ENCODE data around the gene BRK1.
"Not testable (repeated sequence)": the region's sequence is repeated elsewhere in the genome, so short reads cannot be mapped to it uniquely, and the experiment has no call there.

BRK1 gene

DNA sequence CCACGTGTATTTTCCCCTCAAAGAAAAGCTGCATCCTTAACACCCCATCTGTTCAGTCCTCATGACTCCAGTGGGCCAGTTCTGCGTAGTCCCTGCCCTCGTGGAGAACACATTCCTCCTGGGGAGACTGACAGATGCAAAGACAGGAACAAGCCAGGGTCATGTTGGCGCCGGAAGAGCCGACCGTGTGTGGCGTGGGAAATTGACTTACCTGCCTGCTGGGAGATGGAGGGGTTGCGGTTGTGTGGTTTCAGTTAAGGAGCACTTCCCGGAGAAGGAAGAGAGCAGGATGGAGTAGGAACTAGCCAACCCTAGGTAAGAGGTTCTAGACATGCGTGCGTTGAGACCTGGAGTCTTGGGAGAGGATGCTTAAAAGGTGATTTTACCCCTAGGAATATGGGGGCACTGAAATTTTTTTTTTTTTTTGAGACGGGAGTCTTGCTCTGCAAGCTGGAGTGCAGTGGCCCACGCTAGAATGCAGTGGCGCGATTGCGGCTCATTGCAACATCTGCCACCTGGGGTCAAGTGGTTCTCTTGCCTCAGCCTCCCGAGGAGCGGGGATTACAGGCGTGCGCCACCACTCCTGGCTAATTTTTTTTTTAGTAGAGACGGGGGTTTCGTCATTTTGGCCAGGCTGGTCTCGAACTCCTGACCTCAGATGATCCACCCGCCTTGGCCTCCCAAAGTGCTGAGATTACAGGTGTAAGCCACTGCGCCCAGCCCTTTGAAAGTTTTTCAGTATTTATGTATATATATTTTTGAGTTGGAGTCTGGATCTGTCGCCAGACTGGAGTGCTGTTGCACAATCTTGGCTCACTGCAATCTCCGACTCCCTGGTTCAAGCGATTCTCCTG, 27.5 kb downstream of the BRK1 start:
- no peak for DNase-seq (ENCODE audit: low read depth)

GRCh38 chr3:10145685-10146084, 30.2 kb downstream of the BRK1 start:
- no peak for DNase-seq (ENCODE audit: low read depth)

GRCh38 chr3:10149226-10149625, 33.8 kb downstream of the BRK1 start:
- no peak for DNase-seq (ENCODE audit: low read depth)

- no peak for DNase-seq (ENCODE audit: low read depth)
Measured at GRCh38 chr3:10150987-10151386, 35.5 kb downstream of the BRK1 start.

DNA sequence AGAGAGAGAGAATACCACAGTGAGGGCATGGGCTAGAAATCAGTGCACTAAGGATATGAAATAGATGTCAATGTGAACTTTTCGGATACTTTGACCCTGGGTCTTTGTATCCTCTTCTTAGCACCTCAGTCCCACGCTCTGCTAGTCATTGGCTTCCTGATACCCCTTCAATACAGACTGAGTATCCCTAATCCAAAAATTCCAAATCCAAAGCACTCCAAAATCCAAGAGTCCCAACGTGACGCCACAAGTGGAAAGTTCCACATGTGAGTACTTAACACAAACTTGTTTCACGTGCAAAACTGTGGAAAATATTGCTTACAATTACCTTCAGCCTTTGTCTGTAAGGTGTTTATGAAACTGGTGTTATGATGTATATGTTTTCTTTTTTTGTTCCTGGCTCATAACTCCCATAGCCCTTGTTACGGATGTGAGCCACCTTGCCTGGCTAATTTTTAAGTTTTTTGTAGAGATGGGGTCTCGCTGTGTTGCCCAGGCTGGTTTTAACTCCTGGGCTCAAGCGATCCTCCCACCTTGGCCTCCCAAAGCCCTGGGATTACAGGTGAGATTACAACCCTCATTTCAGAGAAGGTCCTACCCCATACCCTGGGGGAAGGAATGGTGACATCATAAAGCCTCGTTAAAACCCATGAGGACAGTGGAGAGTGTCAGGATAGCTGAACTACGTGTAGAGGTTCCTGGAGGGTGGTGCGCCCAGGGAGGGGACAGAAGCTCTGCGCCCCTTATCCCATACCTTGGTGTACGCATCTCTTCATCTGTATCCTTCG, 39.1 kb downstream of the BRK1 start:
- DNase-seq (ENCODE audit: low read depth): no peak

GRCh38 chr3:10155123-10155472, 39.6 kb downstream of the BRK1 start:
- DNase-seq (ENCODE audit: low read depth): no peak

DNA sequence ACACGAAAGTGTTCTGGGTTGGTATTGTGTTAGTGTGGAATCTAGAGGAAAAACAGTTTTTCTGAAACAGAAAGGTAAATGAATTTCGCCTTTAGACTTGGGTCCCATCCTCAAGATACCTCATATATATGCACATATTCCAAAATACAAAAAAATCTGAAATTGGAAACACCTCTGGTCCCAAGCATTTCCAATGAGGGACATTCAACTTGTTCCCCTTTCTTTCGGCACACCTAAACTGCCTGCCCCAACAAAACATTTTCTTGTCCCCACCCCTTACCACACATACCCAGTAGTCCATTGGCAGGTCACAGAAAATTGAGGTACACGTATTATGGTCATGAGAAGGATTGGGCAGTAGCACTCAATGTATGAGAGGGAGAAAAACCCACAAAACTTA, 40.2 kb downstream of the BRK1 start:
- DNase-seq (ENCODE audit: low read depth): no peak

GRCh38 chr3:10157031-10157430, 41.6 kb downstream of the BRK1 start:
- no peak for DNase-seq (ENCODE audit: low read depth)

DNA sequence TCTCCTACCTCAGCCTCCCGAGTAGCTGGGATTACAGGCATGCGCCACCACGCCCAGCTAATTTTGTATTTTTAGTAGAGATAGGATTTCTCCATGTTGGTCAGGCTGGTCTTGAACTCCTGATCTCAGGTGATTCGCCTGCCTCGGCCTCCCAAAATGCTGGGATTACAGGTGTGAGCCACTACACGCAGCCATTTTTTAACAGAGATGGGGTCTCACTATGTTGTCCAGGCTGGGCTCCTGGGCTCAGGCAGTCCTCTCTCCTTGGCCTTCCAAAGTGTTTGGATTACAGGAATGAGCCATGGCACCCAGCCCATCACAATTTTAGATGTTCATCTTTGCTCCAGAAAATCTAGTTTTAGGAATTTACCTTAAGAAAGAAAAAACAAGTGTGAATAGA, 43.1 kb downstream of the BRK1 start:
- DNase-seq (ENCODE audit: low read depth): not testable (repeated sequence)

- no peak for DNase-seq (ENCODE audit: low read depth)
Measured at GRCh38 chr3:10160346-10160745, 44.9 kb downstream of the BRK1 start.

DNA sequence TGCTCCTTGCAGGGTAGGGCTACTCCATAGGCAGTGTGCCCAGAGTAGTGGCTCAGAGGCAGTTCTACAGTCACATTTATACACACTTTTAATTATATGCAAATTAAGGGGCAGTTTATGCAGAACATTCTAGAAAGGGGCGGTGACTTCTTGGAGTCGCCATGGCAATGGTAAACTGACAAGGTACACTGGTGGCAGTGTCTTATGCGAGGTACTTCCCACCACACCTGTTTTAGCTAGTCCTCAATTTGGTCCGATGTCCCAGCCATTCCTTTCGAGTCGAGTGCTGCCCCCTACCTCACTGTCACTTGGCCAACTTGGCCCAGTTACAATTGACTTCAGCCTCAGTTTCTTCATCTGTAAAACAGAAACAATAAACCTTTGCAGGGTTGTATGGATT, 45.5 kb downstream of the BRK1 start:
- no peak for DNase-seq (ENCODE audit: low read depth)

GRCh38 chr3:10162185-10162584, 46.7 kb downstream of the BRK1 start:
- no peak for DNase-seq (ENCODE audit: low read depth)

DNA sequence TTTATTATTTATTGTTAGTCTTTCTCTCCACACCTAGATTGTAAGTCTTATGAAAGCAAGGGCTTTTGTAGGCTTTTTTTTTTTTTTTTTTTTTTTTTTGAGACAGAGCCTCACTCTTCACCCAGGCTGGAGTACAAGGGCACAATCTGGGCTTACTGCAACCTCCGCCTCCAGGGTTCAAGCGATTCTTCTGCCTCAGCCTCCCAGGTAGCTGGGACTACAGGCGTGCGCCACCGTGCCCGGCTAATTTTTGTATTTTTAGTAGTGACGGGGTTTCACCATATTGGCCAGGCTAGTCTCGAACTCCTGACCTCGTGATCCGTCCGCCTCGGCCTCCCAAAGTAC, 48.7 kb downstream of the BRK1 start:
- DNase-seq (ENCODE audit: low read depth): not testable (repeated sequence)

- no peak for DNase-seq (ENCODE audit: low read depth)
Measured at GRCh38 chr3:10164546-10165393, 49.3 kb downstream of the BRK1 start, which contains the start of gene IRAK2. IRAK2 (plus strand) TSS chr3:10164919; CDS start chr3:10164955, 36 bp downstream.

- DNase-seq (ENCODE audit: low read depth): no peak
Measured at GRCh38 chr3:10166213-10166604, 50.7 kb downstream of the BRK1 start.

- no peak for DNase-seq (ENCODE audit: low read depth)
Measured at GRCh38 chr3:10169000-10169496, 53.6 kb downstream of the BRK1 start.

GRCh38 chr3:10170915-10171478, 55.5 kb downstream of the BRK1 start:
- DNase-seq (ENCODE audit: low read depth): no peak

- no peak for DNase-seq (ENCODE audit: low read depth)
Measured at GRCh38 chr3:10173095-10173925, 57.8 kb downstream of the BRK1 start.

GRCh38 chr3:10173926-10174435, 58.5 kb downstream of the BRK1 start:
- DNase-seq (ENCODE audit: low read depth): no peak

DNA sequence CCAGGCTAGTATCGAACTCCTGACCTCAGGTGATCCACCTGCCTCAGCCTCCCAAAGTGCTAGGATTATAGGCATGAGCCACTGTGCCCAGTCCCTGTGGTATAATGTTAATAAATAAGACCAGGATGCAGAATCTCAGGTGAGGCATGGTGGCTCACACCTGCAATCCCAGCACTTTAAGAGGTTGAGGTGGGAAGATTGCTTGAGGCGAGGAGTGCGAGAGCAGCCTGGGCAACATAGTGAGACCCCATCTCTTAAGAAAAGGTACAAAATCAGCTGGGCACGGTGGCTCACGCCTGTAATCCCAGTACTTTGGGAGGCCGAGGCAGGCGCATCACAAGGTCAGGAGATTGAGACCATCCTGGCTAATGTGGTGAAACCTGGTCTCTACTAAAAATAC, 59.9 kb downstream of the BRK1 start:
- DNase-seq (ENCODE audit: low read depth): not testable (repeated sequence)

DNA sequence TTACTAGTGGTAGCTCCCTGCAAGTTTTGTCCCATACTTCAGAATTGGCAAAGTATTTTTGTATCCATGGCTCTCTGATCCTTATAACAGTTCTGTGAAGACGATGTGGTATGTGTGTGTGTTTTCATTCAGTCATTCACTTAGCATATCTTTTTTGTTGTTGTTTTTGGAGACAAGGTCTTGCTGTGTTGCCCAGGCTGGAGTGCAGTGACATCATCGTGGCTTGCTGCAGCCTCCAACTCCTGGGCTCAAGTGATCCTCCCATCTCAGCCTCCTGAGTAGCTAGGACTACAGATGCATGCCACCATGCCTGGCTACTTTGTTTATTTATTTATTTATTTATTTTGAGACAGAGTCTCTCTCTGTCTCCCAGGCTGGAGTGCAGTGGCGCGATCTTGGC, 60.7 kb downstream of the BRK1 start:
- DNase-seq (ENCODE audit: low read depth): not testable (repeated sequence)
